Skeletal muscle tissue (tissue), 4 donors: ENCODE data around the gene WDR93. TPM values are rescaled to one million over a fixed set of nuclear protein-coding genes. Genes with fewer than 3 reads are reported as not detected.

Experiments
- H3K27ac ChIP-seq: one replicate; pipeline ENCODE4 v1.7.0; 2013; ENCODE audit warnings: mild to moderate bottlenecking, low read depth, low read length, inconsistent platforms
- H3K27me3 ChIP-seq, 3 donors: one replicate each; pipeline ENCODE4 v1.7.0; 2013; ENCODE audit warnings: low read length in 3 of 3; ENCODE audit not compliant: control insufficient read depth in 3 of 3, insufficient read depth in 3 of 3
- H3K36me3 ChIP-seq, 3 donors: one replicate each; pipeline ENCODE4 v1.7.0; 2013; ENCODE audit warnings: low read length in 3 of 3; ENCODE audit not compliant: control insufficient read depth in 3 of 3, insufficient read depth in 3 of 3
- H3K4me1 ChIP-seq, 3 donors: one replicate each; pipeline ENCODE4 v1.7.0; 2013; ENCODE audit warnings: low read length in 3 of 3, mild to moderate bottlenecking in 3 of 3; ENCODE audit not compliant: control insufficient read depth in 3 of 3, insufficient read depth in 3 of 3
- H3K4me3 ChIP-seq, 3 donors: one replicate each; pipeline ENCODE4 v1.7.0; 2013; ENCODE audit warnings: low read length in 3 of 3
- H3K9ac ChIP-seq, 3 donors: one replicate each; pipeline ENCODE4 v1.7.0; 2013; ENCODE audit warnings: low read length in 3 of 3, mild to moderate bottlenecking in 3 of 3, moderate library complexity in 2 of 3, low read depth in 1 of 3
- H3K9me3 ChIP-seq, 3 donors: one replicate each; pipeline ENCODE4 v1.7.0; 2013; ENCODE audit warnings: low read length in 3 of 3; ENCODE audit not compliant: control insufficient read depth in 3 of 3
- total RNA-seq: library from RNA; depleted of rRNA; stranded (reverse); fragments of >200 nt; gene quantifications from one replicate; pipeline ENCODE4 v1.2.3, GENCODE V29; 2014
- donor health status: Osteomylitis.

The WDR93 gene
- total RNA-seq, 1 donor from 2014 or later: not detected

GRCh38 chr15:89714775-89715174 is 24.2 kb downstream of the WDR93 start:
- H3K27me3 ChIP-seq: no peaks in the 10 kb centered on the region
- no peaks in the 10 kb centered on the region for H3K36me3 ChIP-seq
- H3K9me3 ChIP-seq: no peaks in the 10 kb centered on the region
- H3K27ac ChIP-seq: no peak overlapping the region
- no peak overlapping the region for H3K4me3 ChIP-seq
- H3K9ac ChIP-seq: no peak overlapping the region
- H3K4me1 ChIP-seq: no peaks in the 10 kb centered on the region

GRCh38 chr15:89723031-89723430 is 32.4 kb downstream of the WDR93 start:
- Histone ChIP-seq H3K27ac (no peak overlapping the region), H3K27me3 (peaks cover 0 to 5% (median 0%) of the 10 kb centered on the region in 3 donors), H3K9me3 (peaks cover 0 to 4% (median 0%) of the 10 kb centered on the region in 3 donors), H3K4me1 (peaks cover 0 to under 1% (median under 1%) of the 10 kb centered on the region in 3 donors), H3K4me3 (no peak overlapping the region), H3K36me3 (no peaks in the 10 kb centered on the region), H3K9ac (no peak overlapping the region)

- Histone ChIP-seq H3K9me3 (peaks cover 0 to 4% (median 0%) of the 10 kb centered on the region in 3 donors), H3K4me1 (peaks cover 2 to 8% (median 6%) of the 10 kb centered on the region in 3 donors), H3K9ac (no peak overlapping the region), H3K27ac (no peak overlapping the region), H3K27me3 (peaks cover 0 to 5% (median 0%) of the 10 kb centered on the region in 3 donors), H3K4me3 (no peak overlapping the region), H3K36me3 (no peaks in the 10 kb centered on the region)
These were observed 34.0 kb downstream of the WDR93 start for GRCh38 chr15:89724621-89725020.

GRCh38 chr15:89725064-89725463 is 34.5 kb downstream of the WDR93 start:
- no peak overlapping the region for H3K27ac ChIP-seq
- H3K4me3 ChIP-seq: no peak overlapping the region
- peaks cover 2 to 8% (median 6%) of the 10 kb centered on the region in 3 donors for H3K4me1 ChIP-seq
- peaks cover 0 to 4% (median 0%) of the 10 kb centered on the region in 3 donors for H3K9me3 ChIP-seq
- H3K27me3 ChIP-seq: peaks cover 0 to 5% (median 0%) of the 10 kb centered on the region in 3 donors
- H3K36me3 ChIP-seq: no peaks in the 10 kb centered on the region
- no peak overlapping the region for H3K9ac ChIP-seq

- H3K27me3 ChIP-seq: peaks cover 0 to 4% (median 0%) of the 10 kb centered on the region in 3 donors
- peaks cover 2 to 8% (median 6%) of the 10 kb centered on the region in 3 donors for H3K4me1 ChIP-seq
- no peak overlapping the region for H3K27ac ChIP-seq
- H3K4me3 ChIP-seq: no peak overlapping the region
- no peaks in the 10 kb centered on the region for H3K36me3 ChIP-seq
- H3K9ac ChIP-seq: no peak overlapping the region
- H3K9me3 ChIP-seq: peaks cover 0 to 4% (median 0%) of the 10 kb centered on the region in 3 donors
These were observed 37.6 kb downstream of the WDR93 start for GRCh38 chr15:89728254-89728653.

- Histone ChIP-seq H3K27ac (no peak overlapping the region), H3K4me3 (no peak overlapping the region), H3K9ac (no peak overlapping the region), H3K4me1 (peaks cover 2 to 8% (median 6%) of the 10 kb centered on the region in 3 donors), H3K9me3 (no peaks in the 10 kb centered on the region), H3K36me3 (no peaks in the 10 kb centered on the region), H3K27me3 (peaks cover 0 to 7% (median 2%) of the 10 kb centered on the region in 3 donors)
These were observed 40.7 kb downstream of the WDR93 start for GRCh38 chr15:89731275-89731674.

GRCh38 chr15:89732451-89733172 is 42.0 kb downstream of the WDR93 start:
- no peak overlapping the region for H3K4me3 ChIP-seq
- no peaks in the 10 kb centered on the region for H3K9me3 ChIP-seq
- H3K9ac ChIP-seq: no peak overlapping the region
- H3K27me3 ChIP-seq: peaks cover 0 to 7% (median 2%) of the 10 kb centered on the region in 3 donors
- no peak overlapping the region for H3K27ac ChIP-seq
- H3K4me1 ChIP-seq: peaks cover 2 to 8% (median 6%) of the 10 kb centered on the region in 3 donors
- no peaks in the 10 kb centered on the region for H3K36me3 ChIP-seq

- no peak overlapping the region for H3K9ac ChIP-seq
- H3K4me1 ChIP-seq: peaks cover 0 to 2% (median 0%) of the 10 kb centered on the region in 3 donors
- no peak overlapping the region for H3K4me3 ChIP-seq
- no peaks in the 10 kb centered on the region for H3K9me3 ChIP-seq
- no peaks in the 10 kb centered on the region for H3K36me3 ChIP-seq
- no peak overlapping the region for H3K27ac ChIP-seq
- H3K27me3 ChIP-seq: peaks cover 0 to 7% (median 2%) of the 10 kb centered on the region in 3 donors
These were observed 45.2 kb downstream of the WDR93 start for GRCh38 chr15:89735773-89736172.

- peaks cover 0 to 4% (median 2%) of the 10 kb centered on the region in 3 donors for H3K27me3 ChIP-seq
These were observed 49.5 kb downstream of the WDR93 start for GRCh38 chr15:89740137-89740536.

GRCh38 chr15:89743011-89743410 is 52.4 kb downstream of the WDR93 start:
- H3K4me1 ChIP-seq: peaks cover 0 to 2% (median 0%) of the 10 kb centered on the region in 3 donors
- H3K27me3 ChIP-seq: peaks cover 3 to 22% (median 14%) of the 10 kb centered on the region in 3 donors
- H3K27ac ChIP-seq: no peak overlapping the region
- no peak overlapping the region for H3K9ac ChIP-seq
- H3K9me3 ChIP-seq: no peaks in the 10 kb centered on the region
- H3K36me3 ChIP-seq: no peaks in the 10 kb centered on the region
- H3K4me3 ChIP-seq: no peak overlapping the region

More at GRCh38 chr15:89740137-89740536, 49.5 kb downstream of the WDR93 start:
- no peaks in the 10 kb centered on the region for H3K36me3 ChIP-seq
- H3K4me3 ChIP-seq: no peak overlapping the region
- H3K9me3 ChIP-seq: no peaks in the 10 kb centered on the region
- no peak overlapping the region for H3K27ac ChIP-seq
- no peak overlapping the region for H3K9ac ChIP-seq
- H3K4me1 ChIP-seq: peaks cover 0 to 2% (median 0%) of the 10 kb centered on the region in 3 donors
